Activated T-helper 17 cell treated with anti-CD3 and anti-CD28 coated beads, Interleukin-2, amount 50 U/mL, for 72 hours (primary cell): ENCODE measurements around the gene SLC35F2. TPM values are rescaled to one million over a fixed set of nuclear protein-coding genes. Genes with fewer than 3 reads are reported as not detected.
A peak's percentile ranks its signal among the peaks of the same experiment; 100 is the strongest.

Experiments used
- ATAC-seq: fragments of 150-1000 bp; cut with Tn5 transposase; replicated peaks from 2 replicates; pipeline ENCODE4 v1.10.0; 2021; ENCODE audit warnings: mild to moderate bottlenecking, moderate library complexity
- H3K27ac Mint-ChIP-seq: one replicate; pipeline ENCODE4 v1.8.0; 2022; ENCODE audit warnings: mixed read lengths
- H3K27me3 Mint-ChIP-seq: one replicate; pipeline ENCODE4 v1.8.0; 2022; ENCODE audit warnings: mixed read lengths
- H3K36me3 Mint-ChIP-seq: one replicate; pipeline ENCODE4 v1.8.0; 2022; ENCODE audit warnings: low read depth, mild to moderate bottlenecking, mixed read lengths
- H3K4me1 Mint-ChIP-seq: one replicate; pipeline ENCODE4 v1.8.0; 2022; ENCODE audit warnings: mixed read lengths
- H3K4me3 Mint-ChIP-seq: one replicate; pipeline ENCODE4 v1.8.0; 2022; ENCODE audit warnings: mild to moderate bottlenecking, mixed read lengths
- H3K9me3 Mint-ChIP-seq: one replicate; pipeline ENCODE4 v1.8.0; 2022; ENCODE audit warnings: mixed read lengths
- total RNA-seq, 2 donors: library from RNA; stranded (reverse); gene quantifications; one replicate each; pipeline ENCODE4 v1.2.3, GENCODE V29; 2022

The SLC35F2 gene
- total RNA-seq, 2 donors from 2014 or later, result 16.9 to 29.2 TPM

GRCh38 chr11:107821199-107821927 is 37.2 kb downstream of the SLC35F2 start:
- Mint-ChIP-seq H3K4me3 (no peak overlapping the region), H3K9me3 (no peaks in the 10 kb centered on the region), H3K27ac (no peak overlapping the region), H3K4me1 (peaks cover 15% of the 10 kb centered on the region), H3K27me3 (no peaks in the 10 kb centered on the region), H3K36me3 (no peaks in the 10 kb centered on the region)
- ATAC-seq, result no peak

- Mint-ChIP-seq H3K27ac (peak overlapping the region; percentile 9), H3K36me3 (peaks cover 4% of the 10 kb centered on the region), H3K4me1 (peaks cover 11% of the 10 kb centered on the region), H3K9me3 (no peaks in the 10 kb centered on the region), H3K4me3 (no peak overlapping the region), H3K27me3 (no peaks in the 10 kb centered on the region)
- peak; percentile 45 for ATAC-seq
Measured at GRCh38 chr11:107819361-107820014, 39.1 kb downstream of the SLC35F2 start.

- Mint-ChIP-seq H3K27ac (no peak overlapping the region), H3K4me1 (peaks cover 10% of the 10 kb centered on the region), H3K4me3 (no peak overlapping the region), H3K36me3 (peaks cover 7% of the 10 kb centered on the region), H3K27me3 (no peaks in the 10 kb centered on the region), H3K9me3 (no peaks in the 10 kb centered on the region)
- no peak for ATAC-seq
Measured at GRCh38 chr11:107818491-107818890, 40.1 kb downstream of the SLC35F2 start.

GRCh38 chr11:107816028-107816427 is 42.6 kb downstream of the SLC35F2 start:
- H3K36me3 Mint-ChIP-seq, result peaks cover 29% of the 10 kb centered on the region
- H3K27ac Mint-ChIP-seq, result no peak overlapping the region
- no peak for ATAC-seq
- no peak overlapping the region for H3K4me3 Mint-ChIP-seq
- H3K9me3 Mint-ChIP-seq, result no peaks in the 10 kb centered on the region
- no peaks in the 10 kb centered on the region for H3K27me3 Mint-ChIP-seq
- H3K4me1 Mint-ChIP-seq, result peaks cover 10% of the 10 kb centered on the region

- Mint-ChIP-seq H3K4me3 (no peak overlapping the region), H3K36me3 (peaks cover 79% of the 10 kb centered on the region), H3K27me3 (no peaks in the 10 kb centered on the region), H3K27ac (no peak overlapping the region), H3K4me1 (no peaks in the 10 kb centered on the region), H3K9me3 (no peaks in the 10 kb centered on the region)
- no peak for ATAC-seq
Measured at GRCh38 chr11:107810875-107811274, 47.7 kb downstream of the SLC35F2 start.

- Mint-ChIP-seq H3K9me3 (no peaks in the 10 kb centered on the region), H3K4me3 (no peak overlapping the region), H3K4me1 (no peaks in the 10 kb centered on the region), H3K27me3 (no peaks in the 10 kb centered on the region), H3K27ac (no peak overlapping the region), H3K36me3 (peaks cover 92% of the 10 kb centered on the region)
- no peak for ATAC-seq
Measured at GRCh38 chr11:107808521-107808920, 50.1 kb downstream of the SLC35F2 start.

- Mint-ChIP-seq H3K36me3 (peaks cover 95% of the 10 kb centered on the region), H3K9me3 (no peaks in the 10 kb centered on the region), H3K27ac (no peak overlapping the region), H3K27me3 (no peaks in the 10 kb centered on the region), H3K4me1 (no peaks in the 10 kb centered on the region), H3K4me3 (no peak overlapping the region)
- ATAC-seq, result no peak
Measured at GRCh38 chr11:107804971-107805370, 53.6 kb downstream of the SLC35F2 start.

- H3K4me1 Mint-ChIP-seq, result no peaks in the 10 kb centered on the region
- H3K27me3 Mint-ChIP-seq, result no peaks in the 10 kb centered on the region
- H3K27ac Mint-ChIP-seq, result no peak overlapping the region
- no peaks in the 10 kb centered on the region for H3K9me3 Mint-ChIP-seq
- no peak overlapping the region for H3K4me3 Mint-ChIP-seq
- H3K36me3 Mint-ChIP-seq, result peaks cover 90% of the 10 kb centered on the region
- no peak for ATAC-seq
Measured at GRCh38 chr11:107804211-107804610, 54.4 kb downstream of the SLC35F2 start.

GRCh38 chr11:107801641-107802040 is 56.9 kb downstream of the SLC35F2 start:
- no peak overlapping the region for H3K27ac Mint-ChIP-seq
- no peak for ATAC-seq
- no peak overlapping the region for H3K4me3 Mint-ChIP-seq
- H3K36me3 Mint-ChIP-seq, result peaks cover 88% of the 10 kb centered on the region
- no peaks in the 10 kb centered on the region for H3K4me1 Mint-ChIP-seq
- H3K9me3 Mint-ChIP-seq, result no peaks in the 10 kb centered on the region
- no peaks in the 10 kb centered on the region for H3K27me3 Mint-ChIP-seq

- peak; percentile 72 for ATAC-seq
- Mint-ChIP-seq H3K36me3 (peaks cover 88% of the 10 kb centered on the region), H3K27ac (no peak overlapping the region)
Measured at GRCh38 chr11:107799218-107799859, 59.2 kb downstream of the SLC35F2 start.

GRCh38 chr11:107792049-107792443 is 66.5 kb downstream of the SLC35F2 start:
- Mint-ChIP-seq H3K36me3 (peaks cover 67% of the 10 kb centered on the region), H3K9me3 (no peaks in the 10 kb centered on the region), H3K27me3 (no peaks in the 10 kb centered on the region), H3K4me3 (no peak overlapping the region), H3K27ac (no peak overlapping the region), H3K4me1 (no peaks in the 10 kb centered on the region)
- no peak for ATAC-seq

More at GRCh38 chr11:107799218-107799859, 59.2 kb downstream of the SLC35F2 start:
- Mint-ChIP-seq H3K27me3 (no peaks in the 10 kb centered on the region), H3K9me3 (no peaks in the 10 kb centered on the region), H3K4me3 (no peak overlapping the region), H3K4me1 (no peaks in the 10 kb centered on the region)

- H3K9me3 Mint-ChIP-seq, result no peaks in the 10 kb centered on the region
- peaks cover 62% of the 10 kb centered on the region for H3K36me3 Mint-ChIP-seq
- ATAC-seq, result no peak
- H3K27ac Mint-ChIP-seq, result peak overlapping the region; percentile 37
- H3K4me1 Mint-ChIP-seq, result no peaks in the 10 kb centered on the region
- H3K4me3 Mint-ChIP-seq, result no peak overlapping the region
- H3K27me3 Mint-ChIP-seq, result no peaks in the 10 kb centered on the region
Measured at GRCh38 chr11:107791343-107792048, 67.1 kb downstream of the SLC35F2 start.

GRCh38 chr11:107789767-107790166 is 68.8 kb downstream of the SLC35F2 start:
- Mint-ChIP-seq H3K4me1 (no peaks in the 10 kb centered on the region), H3K27ac (no peak overlapping the region), H3K36me3 (peaks cover 44% of the 10 kb centered on the region), H3K27me3 (no peaks in the 10 kb centered on the region), H3K4me3 (no peak overlapping the region), H3K9me3 (no peaks in the 10 kb centered on the region)
- ATAC-seq, result no peak

- H3K9me3 Mint-ChIP-seq, result no peaks in the 10 kb centered on the region
- H3K27ac Mint-ChIP-seq, result no peak overlapping the region
- no peaks in the 10 kb centered on the region for H3K4me1 Mint-ChIP-seq
- H3K27me3 Mint-ChIP-seq, result no peaks in the 10 kb centered on the region
- no peak for ATAC-seq
- peaks cover 26% of the 10 kb centered on the region for H3K36me3 Mint-ChIP-seq
- no peak overlapping the region for H3K4me3 Mint-ChIP-seq
Measured at GRCh38 chr11:107787733-107788132, 70.9 kb downstream of the SLC35F2 start.
